ENCODE data around the gene DUOXA1. TPM values are rescaled to one million over a fixed set of nuclear protein-coding genes. Genes with fewer than 3 reads are reported as not detected.
A peak's percentile ranks its signal among the peaks of the same experiment; 100 is the strongest.

Gene DUOXA1
- polyA plus RNA-seq, 6 donors from 2014 or later = not detected

DNA sequence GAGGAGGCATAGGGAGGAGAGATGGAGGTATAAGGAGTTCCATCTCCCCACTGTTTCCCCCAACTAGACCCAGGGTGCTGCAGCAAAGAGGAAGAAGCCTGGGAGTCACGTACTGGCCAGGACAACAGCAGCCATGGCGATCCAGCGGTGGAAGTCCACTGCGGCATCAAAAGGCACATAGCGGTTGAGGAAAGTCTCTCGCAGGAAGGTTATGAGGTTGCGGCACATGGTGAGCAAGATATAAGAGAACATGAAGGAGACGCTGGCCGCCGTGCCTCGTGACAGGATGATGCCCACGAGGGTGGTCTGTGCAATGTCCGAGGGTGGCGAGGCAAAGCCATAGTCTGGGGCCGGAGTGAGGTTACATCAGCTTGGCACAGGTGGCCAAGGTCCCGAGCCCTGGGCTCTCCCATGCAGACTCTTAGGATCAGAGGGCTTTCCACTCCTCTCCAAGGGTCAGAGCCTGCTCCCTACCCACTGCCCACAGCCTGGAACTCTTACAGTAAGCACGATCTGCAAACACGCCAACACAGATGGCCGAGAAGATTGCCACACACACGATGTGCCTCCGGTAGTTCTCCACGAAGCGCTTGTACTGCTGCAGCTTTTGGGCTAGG is 30.0 kb downstream of the DUOXA1 start:
- ATAC-seq (ENCODE audit: low read depth in 2 of 2) (no peak), DNase-seq (no peak)
- Mint-ChIP-seq H3K4me1 (no peaks in the 10 kb centered on the region), H3K9me3 (no peaks in the 10 kb centered on the region), H3K4me3 (no peak overlapping the region), H3K27me3 (peaks cover 13 to 40% (median 34%) of the 10 kb centered on the region in 3 donors), H3K36me3 (no peaks in the 10 kb centered on the region), H3K27ac (no peak overlapping the region)

DNA sequence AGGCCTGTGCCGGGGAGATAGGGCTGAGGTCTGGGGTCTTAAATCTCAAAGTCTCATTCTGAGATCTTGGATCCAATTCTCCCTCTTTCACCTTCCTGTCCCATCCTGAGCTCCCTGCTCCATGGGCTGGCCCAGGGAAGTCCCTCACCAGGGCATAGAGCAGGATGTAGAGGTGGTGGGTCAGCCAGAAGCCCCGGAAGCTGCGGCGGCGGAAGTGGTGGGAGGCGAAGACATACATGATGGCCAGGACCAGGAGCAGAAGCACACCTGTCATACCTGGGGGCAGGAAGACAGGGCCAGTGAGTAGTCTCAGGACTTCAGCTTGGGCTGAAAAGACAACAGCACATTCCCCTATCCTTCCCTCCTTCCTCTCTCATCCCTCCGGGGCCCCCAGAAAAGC is 32.2 kb downstream of the DUOXA1 start:
- H3K4me3 Mint-ChIP-seq = no peak overlapping the region
- H3K4me1 Mint-ChIP-seq = no peaks in the 10 kb centered on the region
- H3K9me3 Mint-ChIP-seq = peaks cover 0 to 4% (median 0%) of the 10 kb centered on the region in 7 donors
- DNase-seq (no peak), ATAC-seq (ENCODE audit: low read depth in 2 of 2) (no peak)
- no peaks in the 10 kb centered on the region for H3K36me3 Mint-ChIP-seq
- peak overlapping the region in 1 of 6 donors; percentile 54 for H3K27ac Mint-ChIP-seq
- H3K27me3 Mint-ChIP-seq = peaks cover 7 to 35% (median 30%) of the 10 kb centered on the region in 3 donors

DNA sequence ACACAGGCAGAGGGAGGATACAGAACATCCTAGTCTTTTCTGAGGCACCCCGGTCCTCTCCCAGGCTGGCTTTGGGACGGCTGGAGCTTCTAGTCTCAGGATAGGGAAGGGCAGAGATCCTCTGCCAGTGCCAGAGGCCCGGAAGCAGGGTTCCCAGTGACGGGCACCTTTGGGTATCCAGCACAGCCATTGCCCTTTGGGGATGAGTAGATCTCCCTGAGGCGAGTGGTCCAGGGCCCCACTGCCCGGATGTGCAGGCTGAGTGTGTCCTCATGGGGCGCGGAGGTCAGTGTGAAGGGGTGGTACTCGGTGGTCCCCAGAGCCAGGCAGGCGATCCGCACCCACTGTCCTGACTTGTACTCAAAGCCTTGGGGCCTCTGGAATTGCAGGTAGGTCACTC is 34.0 kb downstream of the DUOXA1 start:
- H3K4me3 Mint-ChIP-seq = no peak overlapping the region
- H3K4me1 Mint-ChIP-seq = no peaks in the 10 kb centered on the region
- ATAC-seq (ENCODE audit: low read depth in 2 of 2) (no peak), DNase-seq (no peak)
- H3K27ac Mint-ChIP-seq = no peak overlapping the region
- H3K36me3 Mint-ChIP-seq = no peaks in the 10 kb centered on the region
- peaks cover 0 to 4% (median 0%) of the 10 kb centered on the region in 7 donors for H3K9me3 Mint-ChIP-seq
- peaks cover 11 to 37% (median 34%) of the 10 kb centered on the region in 3 donors for H3K27me3 Mint-ChIP-seq

DNA sequence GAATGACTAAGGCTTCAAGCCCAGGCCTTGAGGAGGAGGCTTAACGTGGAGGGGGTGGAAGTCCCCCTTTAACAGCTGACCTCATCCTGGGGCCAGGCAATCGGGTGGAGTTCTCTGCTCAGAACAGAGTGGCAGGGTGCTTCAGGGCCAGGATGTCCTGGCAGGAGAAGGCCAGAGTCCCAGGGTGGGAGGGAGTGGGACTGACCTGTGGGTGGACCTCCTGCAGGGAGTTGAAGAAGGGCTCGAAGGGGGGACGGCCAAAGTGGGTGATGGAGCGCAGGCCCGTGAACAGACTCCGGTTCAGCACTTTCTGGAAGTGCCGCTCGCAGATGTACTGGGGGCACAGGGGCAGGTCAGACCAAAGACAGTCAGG is 35.3 kb downstream of the DUOXA1 start:
- Mint-ChIP-seq H3K4me3 (no peak overlapping the region), H3K36me3 (no peaks in the 10 kb centered on the region), H3K9me3 (peaks cover 0 to 4% (median 0%) of the 10 kb centered on the region in 7 donors), H3K4me1 (no peaks in the 10 kb centered on the region), H3K27ac (peak overlapping the region in 1 of 6 donors; percentile 47), H3K27me3 (peaks cover 16 to 38% (median 33%) of the 10 kb centered on the region in 3 donors)
- ATAC-seq (ENCODE audit: low read depth in 2 of 2) (no peak), DNase-seq (no peak)

DNA sequence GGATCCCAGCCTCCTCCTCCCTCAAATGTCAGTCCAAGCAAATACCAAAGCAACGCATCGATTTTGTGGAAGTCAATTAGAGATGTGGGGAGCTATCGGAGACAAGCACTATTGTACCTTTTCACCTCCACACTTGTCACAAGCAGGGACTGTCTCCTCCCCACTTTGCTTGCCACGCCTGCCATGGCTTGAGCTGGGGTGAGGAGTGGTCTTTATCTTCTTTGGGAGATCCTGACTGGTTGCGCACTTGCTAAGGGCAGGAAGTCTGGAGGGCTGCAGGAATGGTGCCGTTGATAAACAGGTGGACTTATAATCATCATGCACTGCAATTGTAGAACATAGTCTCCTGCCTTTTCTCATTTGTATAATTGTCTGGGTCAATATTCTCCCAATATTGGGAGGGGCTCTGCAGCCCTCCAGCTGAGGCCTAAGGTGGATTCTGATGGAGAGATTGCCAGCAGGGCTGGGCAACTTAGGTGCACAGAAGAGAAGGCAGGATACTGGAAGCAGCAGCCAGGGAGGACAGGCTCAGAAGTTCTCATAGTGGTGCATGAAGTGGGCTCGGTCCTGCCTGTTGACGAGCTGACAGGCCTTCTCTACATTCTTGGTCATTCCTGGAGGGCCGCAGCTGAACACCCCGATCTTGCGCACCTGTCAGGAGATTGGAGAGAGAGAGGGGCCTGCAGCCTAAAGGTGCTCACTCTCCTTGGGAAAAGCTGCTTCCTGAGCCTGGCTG is 35.9 kb downstream of the DUOXA1 start:
- no peak for ATAC-seq (ENCODE audit: low read depth in 2 of 2)
- Mint-ChIP-seq H3K4me1 (no peaks in the 10 kb centered on the region), H3K36me3 (no peaks in the 10 kb centered on the region), H3K9me3 (peaks cover 0 to 4% (median 0%) of the 10 kb centered on the region in 7 donors), H3K27me3 (peaks cover 14 to 41% (median 34%) of the 10 kb centered on the region in 3 donors), H3K27ac (peak overlapping the region in 2 of 6 donors; percentile 24 to 47), H3K4me3 (peak overlapping the region in 1 of 8 donors; percentile 83)
- no peak for DNase-seq

DNA sequence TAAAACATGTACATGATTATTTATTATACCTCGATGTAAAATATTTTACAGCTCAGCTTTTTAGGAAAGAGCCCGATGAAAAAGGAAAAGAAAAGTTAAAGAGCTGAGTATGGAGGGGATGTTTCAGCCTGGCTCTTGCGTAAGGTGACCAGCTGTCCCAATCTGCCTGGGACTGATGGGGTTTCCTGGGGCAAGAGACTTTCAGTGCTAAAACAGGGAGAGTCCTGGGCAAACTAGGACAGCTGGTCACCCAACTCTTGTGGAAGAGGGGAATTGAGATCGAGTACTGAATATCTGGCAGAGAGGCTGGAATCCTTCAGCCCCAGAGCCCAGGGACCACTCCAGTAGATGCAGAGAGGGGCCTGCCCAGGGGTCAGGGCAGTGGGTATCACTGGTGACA is 36.7 kb downstream of the DUOXA1 start:
- H3K36me3 Mint-ChIP-seq = no peaks in the 10 kb centered on the region
- H3K4me1 Mint-ChIP-seq = no peaks in the 10 kb centered on the region
- no peak for DNase-seq
- H3K9me3 Mint-ChIP-seq = peaks cover 0 to 4% (median 0%) of the 10 kb centered on the region in 7 donors
- H3K4me3 Mint-ChIP-seq = no peak overlapping the region
- peaks cover 14 to 44% (median 36%) of the 10 kb centered on the region in 3 donors for H3K27me3 Mint-ChIP-seq
- no peak for ATAC-seq (ENCODE audit: low read depth in 2 of 2)
- H3K27ac Mint-ChIP-seq = no peak overlapping the region

DNA sequence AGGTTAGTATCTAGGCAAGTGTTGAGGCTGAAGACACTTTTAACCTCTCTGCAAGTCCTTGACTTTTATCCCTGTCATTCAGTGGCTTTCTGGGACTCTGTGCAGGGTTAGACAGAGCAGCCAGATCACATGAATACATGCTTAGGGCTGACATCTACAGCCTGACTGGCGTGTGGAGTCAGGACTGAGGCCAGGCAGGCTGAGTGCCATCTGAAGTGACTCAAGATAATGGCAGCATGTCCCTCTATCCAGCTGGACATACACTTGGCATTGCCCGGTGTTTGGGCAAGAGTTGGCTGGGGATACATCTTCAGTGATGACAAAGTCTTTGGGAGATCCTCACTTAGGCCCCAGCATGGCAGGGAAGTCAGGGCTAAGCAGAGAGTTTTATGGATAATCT is 38.1 kb downstream of the DUOXA1 start:
- Mint-ChIP-seq H3K4me3 (no peak overlapping the region), H3K27me3 (peaks cover 25 to 51% (median 42%) of the 10 kb centered on the region in 3 donors), H3K9me3 (peaks cover 0 to 4% (median 0%) of the 10 kb centered on the region in 7 donors), H3K4me1 (no peaks in the 10 kb centered on the region), H3K36me3 (no peaks in the 10 kb centered on the region), H3K27ac (peak overlapping the region in 1 of 6 donors; percentile 8)
- no peak for ATAC-seq (ENCODE audit: low read depth in 2 of 2)
- no peak for DNase-seq

DNA sequence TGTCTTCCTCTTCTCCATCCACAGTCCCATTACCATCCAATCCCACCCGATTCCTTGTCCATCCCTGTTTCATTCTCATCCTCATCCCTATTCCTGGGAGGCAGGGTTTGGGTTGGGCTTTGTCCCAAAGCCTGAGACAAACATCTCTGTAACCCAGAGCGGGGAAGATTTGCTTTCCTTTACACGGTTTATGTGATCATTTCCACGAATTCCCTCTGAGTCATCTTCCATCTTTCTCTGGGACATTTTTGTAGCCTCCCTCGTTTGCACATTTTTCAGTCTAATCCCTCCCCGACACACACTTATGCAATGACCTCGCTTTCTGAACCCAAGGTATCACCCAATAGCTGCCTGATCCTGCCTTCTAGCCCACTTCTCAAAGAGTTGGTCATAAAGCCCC is 38.5 kb downstream of the DUOXA1 start:
- H3K27ac Mint-ChIP-seq = peak overlapping the region in 1 of 6 donors; percentile 61
- no peaks in the 10 kb centered on the region for H3K36me3 Mint-ChIP-seq
- DNase-seq = no peak
- H3K27me3 Mint-ChIP-seq = peaks cover 25 to 51% (median 42%) of the 10 kb centered on the region in 3 donors
- ATAC-seq (ENCODE audit: low read depth in 2 of 2) = no peak
- H3K4me3 Mint-ChIP-seq = no peak overlapping the region
- H3K4me1 Mint-ChIP-seq = no peaks in the 10 kb centered on the region
- H3K9me3 Mint-ChIP-seq = peaks cover 0 to 4% (median 0%) of the 10 kb centered on the region in 7 donors

DNA sequence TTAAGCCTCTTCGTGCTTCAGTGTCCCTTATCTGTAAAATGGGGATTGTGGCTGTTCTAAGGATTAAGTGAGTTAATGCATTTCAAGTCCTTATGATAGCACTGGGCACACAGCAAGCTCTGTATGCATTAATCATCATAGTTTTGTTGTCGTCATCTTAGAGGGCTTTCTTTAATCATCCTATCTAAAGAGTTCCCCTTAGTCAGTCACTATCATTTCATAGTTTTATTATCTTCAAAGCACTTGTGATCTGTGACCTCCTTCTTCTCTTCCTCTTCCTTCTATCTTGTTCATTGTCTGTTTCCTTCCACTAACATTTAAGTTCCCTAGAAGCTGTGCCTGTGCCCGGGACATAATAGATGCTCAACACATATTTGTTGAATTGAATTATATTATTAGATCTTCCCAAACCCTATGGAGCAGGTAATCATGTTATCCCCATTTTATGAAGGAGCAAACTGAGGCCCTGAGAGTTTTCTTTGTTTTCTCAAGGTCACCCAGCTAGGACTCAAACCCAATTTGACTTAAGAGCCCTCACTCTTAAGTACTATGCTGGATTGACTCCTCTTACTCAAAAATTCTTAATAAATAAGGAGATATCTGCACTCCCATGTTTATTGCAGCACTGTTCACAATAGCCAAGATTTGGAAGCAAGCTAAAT is 39.8 kb downstream of the DUOXA1 start:
- ATAC-seq (ENCODE audit: low read depth in 2 of 2) (no peak), DNase-seq (no peak)
- H3K4me3 Mint-ChIP-seq = no peak overlapping the region
- no peaks in the 10 kb centered on the region for H3K4me1 Mint-ChIP-seq
- peaks cover 25 to 51% (median 42%) of the 10 kb centered on the region in 3 donors for H3K27me3 Mint-ChIP-seq
- peaks cover 0 to 4% (median 0%) of the 10 kb centered on the region in 7 donors for H3K9me3 Mint-ChIP-seq
- H3K36me3 Mint-ChIP-seq = no peaks in the 10 kb centered on the region
- no peak overlapping the region for H3K27ac Mint-ChIP-seq

DNA sequence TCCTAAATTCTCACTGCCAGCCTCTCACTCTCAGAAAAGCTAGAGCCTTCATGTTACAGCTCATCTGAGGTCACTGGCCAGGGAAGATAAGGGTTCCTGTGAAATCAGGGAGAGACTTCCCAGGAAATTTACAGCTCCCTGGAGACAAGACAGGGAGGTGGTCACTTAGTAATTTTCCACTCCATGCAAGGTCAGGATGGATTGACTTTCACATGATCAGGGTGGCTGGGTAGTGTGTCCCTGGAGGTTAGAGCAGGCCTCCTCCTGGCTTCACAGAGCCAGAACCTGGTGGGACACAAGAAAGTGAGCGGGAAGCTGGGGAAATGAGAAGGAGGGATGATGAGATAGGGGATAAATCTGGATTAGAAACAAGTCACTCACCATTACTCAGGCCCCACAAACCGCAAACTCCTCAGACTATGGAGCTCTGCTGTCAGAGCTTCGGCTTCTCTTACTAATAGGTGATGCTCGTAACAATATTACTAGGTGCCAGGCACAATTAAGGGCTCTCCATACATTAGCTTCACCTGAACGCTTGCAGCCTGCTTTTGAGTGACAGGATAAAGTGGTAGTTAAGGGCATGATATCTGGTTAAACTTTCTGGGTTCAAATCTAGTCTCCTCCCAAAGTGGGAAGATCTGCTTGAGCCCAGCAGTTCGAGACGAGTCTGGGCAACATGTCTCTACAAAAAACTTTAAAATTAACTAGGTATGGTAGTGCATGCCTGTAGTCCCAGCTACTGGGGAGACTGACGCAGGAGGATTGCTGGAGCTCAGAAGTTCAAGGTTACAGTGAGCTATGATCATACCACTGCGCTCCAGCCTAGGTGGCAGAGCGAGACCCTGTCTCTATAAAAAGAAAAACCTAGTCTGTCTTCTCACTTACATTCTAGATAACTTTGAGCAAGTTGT is 40.6 kb downstream of the DUOXA1 start:
- no peak for DNase-seq
- peaks cover 28 to 58% (median 48%) of the 10 kb centered on the region in 3 donors for H3K27me3 Mint-ChIP-seq
- ATAC-seq (ENCODE audit: low read depth in 2 of 2) = no peak

DNA sequence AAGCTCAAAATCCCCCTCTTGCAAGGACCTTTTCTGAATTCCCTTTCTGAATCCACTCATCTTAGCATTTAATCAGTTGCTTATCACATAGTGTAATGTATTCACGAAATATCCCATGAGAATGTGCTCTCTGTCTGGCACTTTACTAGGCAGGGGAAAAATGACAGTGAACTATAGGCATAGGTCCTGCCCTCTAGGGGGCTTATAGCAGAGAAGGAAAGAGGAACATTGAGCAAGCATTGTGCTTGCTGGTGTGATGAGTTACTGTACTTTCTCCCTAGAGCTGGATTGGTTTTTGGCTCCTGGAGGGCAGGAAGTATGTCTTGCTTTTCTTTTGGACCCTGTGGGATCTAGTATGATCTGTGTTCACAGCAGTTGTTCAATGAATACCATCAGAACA is 42.2 kb downstream of the DUOXA1 start:
- no peaks in the 10 kb centered on the region for H3K9me3 Mint-ChIP-seq
- DNase-seq (no peak), ATAC-seq (ENCODE audit: low read depth in 2 of 2) (peak; percentile 49 to 58)
- peaks cover 24 to 64% (median 53%) of the 10 kb centered on the region in 3 donors for H3K27me3 Mint-ChIP-seq
- H3K27ac Mint-ChIP-seq = no peak overlapping the region
- no peak overlapping the region for H3K4me3 Mint-ChIP-seq
- H3K4me1 Mint-ChIP-seq = no peaks in the 10 kb centered on the region
- H3K36me3 Mint-ChIP-seq = no peaks in the 10 kb centered on the region

More for the DNA sequence above, 40.6 kb downstream of the DUOXA1 start:
- Mint-ChIP-seq H3K4me1 (no peaks in the 10 kb centered on the region), H3K9me3 (peaks cover 0 to 4% (median 0%) of the 10 kb centered on the region in 7 donors), H3K27ac (peak overlapping the region in 1 of 6 donors; percentile 38), H3K36me3 (no peaks in the 10 kb centered on the region), H3K4me3 (no peak overlapping the region)

DNA sequence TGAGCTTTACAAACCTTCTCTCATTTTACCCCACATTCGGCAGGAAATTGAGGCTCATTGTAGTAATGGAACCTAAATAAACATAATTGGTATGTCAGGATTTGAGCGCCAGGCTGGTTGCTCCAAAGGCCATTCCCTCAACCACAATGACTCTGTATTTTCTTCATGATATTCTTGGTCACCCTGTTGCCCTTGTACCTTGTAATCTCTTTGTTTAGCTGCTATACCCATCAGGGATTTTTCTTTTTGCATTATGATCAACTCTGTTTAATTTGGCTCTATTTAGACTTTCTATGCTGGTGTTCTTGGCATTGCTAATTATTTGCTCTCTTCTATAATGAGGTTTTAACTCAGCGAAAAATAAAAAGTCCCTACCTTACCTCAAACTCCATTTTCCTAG is 45.5 kb downstream of the DUOXA1 start:
- Mint-ChIP-seq H3K4me3 (no peak overlapping the region), H3K27me3 (peaks cover 14 to 34% (median 32%) of the 10 kb centered on the region in 3 donors), H3K9me3 (no peaks in the 10 kb centered on the region), H3K4me1 (no peaks in the 10 kb centered on the region), H3K27ac (peak overlapping the region in 1 of 6 donors; percentile 38), H3K36me3 (no peaks in the 10 kb centered on the region)
- no peak for DNase-seq
- no peak for ATAC-seq (ENCODE audit: low read depth in 2 of 2)

DNA sequence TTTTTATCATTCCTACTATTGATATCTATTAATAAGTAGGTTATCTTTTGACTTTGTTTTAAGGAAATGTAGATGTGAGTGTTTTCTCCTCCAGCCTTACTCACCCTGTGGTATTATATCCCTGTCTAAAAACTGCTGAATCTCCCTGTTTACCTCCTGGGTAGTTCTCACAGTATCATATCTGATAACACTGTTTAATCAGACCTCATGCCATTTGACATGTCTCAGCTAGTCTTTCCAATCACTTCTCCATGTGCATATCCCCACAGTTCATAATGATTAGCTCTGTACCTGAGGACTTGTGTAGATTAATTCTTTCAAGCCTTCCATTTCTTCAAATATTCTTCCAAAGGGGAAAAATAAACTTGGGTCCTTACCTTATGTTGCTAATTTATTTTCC is 46.5 kb downstream of the DUOXA1 start:
- Mint-ChIP-seq H3K9me3 (no peaks in the 10 kb centered on the region), H3K36me3 (no peaks in the 10 kb centered on the region), H3K4me3 (no peak overlapping the region), H3K27me3 (peaks cover 14 to 27% (median 27%) of the 10 kb centered on the region in 3 donors), H3K27ac (no peak overlapping the region), H3K4me1 (no peaks in the 10 kb centered on the region)
- DNase-seq (no peak), ATAC-seq (ENCODE audit: low read depth in 2 of 2) (no peak)
